HepG2 (cell line): ENCODE results near the gene R3HDM4. TPM values are rescaled to one million over a fixed set of nuclear protein-coding genes. Genes with fewer than 3 reads are reported as not detected.

Experiments used
- ATAC-seq: fragments of 200-7000 bp; cut with Tn5 transposase; 3 replicates; pipeline ENCODE4 v1.9.1; 2020; ENCODE audit warnings: mild to moderate bottlenecking, moderate library complexity
- BruUV-seq: library from RNA; stranded (reverse); fragments of 400-500 nt; replicated peaks from 2 replicates; lab custom pipeline; 2021; lab: Mats Ljungman, UMichigan
- CTCF ChIA-PET: fragments of 300-600 bp; formaldehyde crosslinking; extraction: SDS; loops from one replicate; lab custom pipeline; 2021; ENCODE audit warnings: low total read pairs, inconsistent platforms, low intra/inter-chr PET ratio; lab: Yijun Ruan, JAX
- POLR2A ChIA-PET: fragments of 350-600 bp; sonication (Branson Sonifier 250); formaldehyde crosslinking; loops from one replicate; lab custom pipeline; 2020; ENCODE audit warnings: antibody characterized with exemption, inconsistent platforms; lab: Yijun Ruan, JAX
- DNase-seq: peaks from one replicate; pipeline ENCODE4 v3.0.0-alpha.2; 2015; ENCODE audit warnings: low spot score
- FAIRE-seq: peaks from 3 replicates; lab custom pipeline; 2011; peaks lifted over from hg19 to GRCh38; lab: Jason Lieb, UNC
- H2AFZ ChIP-seq: one replicate; pipeline ENCODE4 v1.6.1; 2011; ENCODE audit warnings: low read length, inconsistent platforms
- H3K27ac ChIP-seq: fragments of 300-600 bp; 3 replicates; pipeline ENCODE4 v1.8.0; 2011; ENCODE audit warnings: mixed run types, mild to moderate bottlenecking, mixed read lengths, low read length, inconsistent platforms; ENCODE audit not compliant: insufficient read depth; ENCODE audit errors: extremely low read length
- H3K27me3 ChIP-seq, 2 experiments: fragments of 200-600 bp in 1 of 2; 2 replicates in 1 of 2; 3 replicates in 1 of 2; pipeline versions ENCODE4 v1.6.0 to v1.8.0; 2011; ENCODE audit warnings: low read length in 2 of 2, mild to moderate bottlenecking in 2 of 2, moderate library complexity in 2 of 2, inconsistent platforms in 1 of 2; ENCODE audit not compliant: insufficient read depth in 2 of 2, control insufficient read depth in 1 of 2
- H3K36me3 ChIP-seq, 2 experiments: fragments of 200-600 bp in 1 of 2; replicated peaks in 1 of 2; 2 replicates in 1 of 2; 3 replicates in 1 of 2; pipeline versions ENCODE4 v1.5.1 to v1.8.0; 2011; ENCODE audit warnings: low read length in 2 of 2, inconsistent platforms in 1 of 2; ENCODE audit not compliant: insufficient read depth in 2 of 2, control insufficient read depth in 1 of 2
- H3K4me1 ChIP-seq: 2 replicates; pipeline ENCODE4 v1.5.1; 2012; ENCODE audit warnings: low read length, inconsistent platforms; ENCODE audit not compliant: insufficient read depth
- H3K4me2 ChIP-seq: 2 replicates; pipeline ENCODE4 v1.6.0; 2011; ENCODE audit warnings: low read depth, low read length, inconsistent platforms
- H3K4me3 ChIP-seq, 3 experiments: fragments of 200-600 bp in 1 of 3; sonication (generic), shearing (Covaris generic) in 1 of 3; replicated peaks in 1 of 3; 2 replicates each; pipeline ENCODE4 v1.5.1; 2011 to 2016; ENCODE audit warnings: low read length in 3 of 3, inconsistent platforms in 2 of 3, low read depth in 2 of 3, mild to moderate bottlenecking in 2 of 3, control low read depth in 1 of 3, mixed read lengths in 1 of 3; ENCODE audit not compliant: insufficient read depth in 1 of 3
- H3K79me2 ChIP-seq: one replicate; pipeline ENCODE4 v1.6.1; 2011; ENCODE audit warnings: low read length, inconsistent platforms; ENCODE audit not compliant: insufficient read depth
- H3K9ac ChIP-seq: 2 replicates; pipeline ENCODE4 v1.6.0; 2011; ENCODE audit warnings: mild to moderate bottlenecking, low read depth, low read length, inconsistent platforms; ENCODE audit not compliant: insufficient read depth
- H3K9me3 ChIP-seq: 2 replicates; pipeline ENCODE4 v1.5.1; 2012; ENCODE audit warnings: mild to moderate bottlenecking, low read length
- H4K20me1 ChIP-seq: 2 replicates; pipeline ENCODE4 v1.6.0; 2011; ENCODE audit warnings: inconsistent platforms, mild to moderate bottlenecking, low read length, moderate library complexity; ENCODE audit not compliant: insufficient read depth
- ATF7 ChIP-seq, 2 experiments: fragments of 450-650 bp in 1 of 2; sonication (generic) in 1 of 2; formaldehyde crosslinking in 1 of 2; IDR thresholded peaks; 2 replicates each; pipeline versions ENCODE4 v1.4.0 to v1.6.1; 2016 to 2020; ENCODE audit warnings: antibody characterized with exemption in 1 of 2, mild to moderate bottlenecking in 1 of 2, missing genetic modification reagents in 1 of 2
- KMT2A ChIP-seq: sonication (generic); formaldehyde crosslinking; IDR thresholded peaks from 2 replicates; pipeline ENCODE4 v1.4.0; 2020; ENCODE audit warnings: missing genetic modification reagents
- NKX3-1 ChIP-seq: sonication (generic); formaldehyde crosslinking; IDR thresholded peaks from 2 replicates; pipeline ENCODE4 v1.5.0; 2020; ENCODE audit warnings: missing genetic modification reagents
- RFXAP ChIP-seq: sonication (generic); formaldehyde crosslinking; IDR thresholded peaks from 2 replicates; pipeline ENCODE4 v1.4.0; 2020; ENCODE audit warnings: missing genetic modification reagents, borderline replicate concordance
- ZBED4 ChIP-seq: sonication (generic); formaldehyde crosslinking; IDR thresholded peaks from 2 replicates; pipeline ENCODE4 v1.4.0; 2020; ENCODE audit warnings: missing genetic modification reagents, borderline replicate concordance
- ZNF326 ChIP-seq: sonication (generic); formaldehyde crosslinking; IDR thresholded peaks from 2 replicates; pipeline ENCODE4 v1.4.0; 2020; ENCODE audit warnings: missing genetic modification reagents, borderline replicate concordance
- ZNF382 ChIP-seq: sonication (generic); formaldehyde crosslinking; IDR thresholded peaks from 2 replicates; pipeline ENCODE4 v1.5.0; 2020; ENCODE audit warnings: missing genetic modification reagents, mild to moderate bottlenecking, borderline replicate concordance
- WGBS: methylation state at CpG from one replicate; pipeline ENCODE4 v1.1.6; 2017; ENCODE audit warnings: low lambda C conversion rate; 5-methylcytosine and 5-hydroxymethylcytosine counted together
- in situ Hi-C: cut with HindIII; loops from 2 replicates; pipeline ENCODE4 v1.10.0; 2017; ENCODE audit warnings: low pct_unique_long_range_greater_than_20kb; ENCODE audit not compliant: extremely low pct_ligation_motif_present
- intact Hi-C: fragments of 100-400 bp; cut with micrococcal nuclease; formaldehyde crosslinking; loops from one replicate; pipeline ENCODE4 v1.10.0; 2022; ENCODE audit not compliant: unreplicated experiment
- polyA plus RNA-seq, 8 experiments: library from polyadenylated mRNA; depleted of rRNA in 3 of 8; stranded (reverse) in 7 of 8; unstranded in 1 of 8; fragments of >200 nt; fragmentation: Illumina TruSeq in 4 of 8; extraction: Trizol in 4 of 8; gene quantifications; 2 replicates each; pipeline versions ENCODE4 v1.2.1 to v1.2.3, GENCODE V29; 2011 to 2016; ENCODE audit warnings: low read depth in 4 of 8, missing spikeins in 1 of 8, mixed read lengths in 1 of 8; ENCODE audit not compliant: insufficient read depth in 1 of 8
- total RNA-seq, 5 experiments: library from RNA; depleted of rRNA; stranded (reverse); fragments of >200 nt; fragmentation: Illumina TruSeq; extraction: Trizol; gene quantifications; 2 replicates each; pipeline ENCODE4 v1.2.3, GENCODE V29; 2016; ENCODE audit warnings: low read depth in 1 of 5

R3HDM4 gene
- total and polyA plus RNA-seq, 2 of the 13 experiments (the other 11 are each of a cell fraction or from before 2014, with no cell fraction given), result 26.2 to 26.9 TPM

GRCh38 chr19:852136-853013, 60.6 kb downstream of the R3HDM4 start, which contains the start of gene ELANE:
Gene ELANE (plus strand): TSS chr19:852303. CDS start chr19:852329, 26 bp downstream.
- intact Hi-C loops, result no loop called here
- POLR2A ChIA-PET, result no interaction called here
- H3K27ac ChIP-seq, result no peak within 1 kb of the TSS

More at GRCh38 chr19:852136-853013, 60.6 kb downstream of the R3HDM4 start, which contains the start of gene ELANE:
- no peak within 1 kb of the TSS for H3K4me3 ChIP-seq
- FAIRE-seq (no peak), ATAC-seq (no peak), DNase-seq (no peak)
- no peak within 1 kb of the TSS for H2AFZ ChIP-seq
- peaks cover 6 to 30% of the 10 kb centered on the region in 2 experiments; a peak in 4 of 5 replicates for H3K27me3 ChIP-seq
- no peaks in the 10 kb centered on the region for H3K36me3 ChIP-seq
- no peak within 1 kb of the TSS for H3K9ac ChIP-seq
- no peaks in the 10 kb centered on the region for H3K9me3 ChIP-seq
- WGBS, result 55% methylated on average over 22 of the region's 55 CpGs
- H3K4me1 ChIP-seq, result peaks cover 11% of the 10 kb centered on the region; the same call in 1 of the 2 replicates
- in situ Hi-C loops, result loop anchor here (10.0 kb wide), 1 partner anchor 88 kb away; no protein-coding TSS in a partner anchor
- no TSS peak for BruUV-seq
- H3K79me2 ChIP-seq, result no peaks in the 10 kb centered on the region
- no peaks in the 10 kb centered on the region for H4K20me1 ChIP-seq
- CTCF ChIA-PET, result no interaction called here
- H3K4me2 ChIP-seq, result no peak within 1 kb of the TSS
- TF ChIP-seq ZNF326 (CRISPR knock-in tag), result no peak
- TF ChIP-seq NKX3-1 (CRISPR knock-in tag), result no peak
- no peak for TF ChIP-seq ZBED4 (CRISPR knock-in tag)
- no peak for TF ChIP-seq ATF7 (IDR thresholded peaks at IDR 0.05)
- no peak for TF ChIP-seq ATF7 (CRISPR knock-in tag; IDR thresholded peaks at IDR 0.05)
- TF ChIP-seq ZNF382, result no peak
- TF ChIP-seq KMT2A (CRISPR knock-in tag), result no peak
- no peak for TF ChIP-seq RFXAP (CRISPR knock-in tag)
